Left renal cortex interstitium (tissue), 4 donors: ENCODE results near the gene TBCD. TPM values are rescaled to one million over a fixed set of nuclear protein-coding genes. Genes with fewer than 3 reads are reported as not detected.
"Not testable (repeated sequence)": the region's sequence is repeated elsewhere in the genome, so short reads cannot be mapped to it uniquely, and the experiment has no call there.

Experiments used
- DNase-seq, 4 donors: peaks; one replicate each; pipeline ENCODE4 v3.0.0-alpha.2; 2013; ENCODE audit warnings: low read depth in 4 of 4, low spot score in 2 of 4, missing footprints in 1 of 4
- polyA plus RNA-seq, 4 donors: library from polyadenylated mRNA; unstranded; fragments of 120-200 nt; gene quantifications; one replicate each; pipeline ENCODE4 v1.2.1, GENCODE V29; 2013; ENCODE audit not compliant: insufficient read length in 4 of 4

Gene TBCD
- polyA plus RNA-seq, 4 donors: 60.5 to 87.2 (median 73.3) TPM

DNA sequence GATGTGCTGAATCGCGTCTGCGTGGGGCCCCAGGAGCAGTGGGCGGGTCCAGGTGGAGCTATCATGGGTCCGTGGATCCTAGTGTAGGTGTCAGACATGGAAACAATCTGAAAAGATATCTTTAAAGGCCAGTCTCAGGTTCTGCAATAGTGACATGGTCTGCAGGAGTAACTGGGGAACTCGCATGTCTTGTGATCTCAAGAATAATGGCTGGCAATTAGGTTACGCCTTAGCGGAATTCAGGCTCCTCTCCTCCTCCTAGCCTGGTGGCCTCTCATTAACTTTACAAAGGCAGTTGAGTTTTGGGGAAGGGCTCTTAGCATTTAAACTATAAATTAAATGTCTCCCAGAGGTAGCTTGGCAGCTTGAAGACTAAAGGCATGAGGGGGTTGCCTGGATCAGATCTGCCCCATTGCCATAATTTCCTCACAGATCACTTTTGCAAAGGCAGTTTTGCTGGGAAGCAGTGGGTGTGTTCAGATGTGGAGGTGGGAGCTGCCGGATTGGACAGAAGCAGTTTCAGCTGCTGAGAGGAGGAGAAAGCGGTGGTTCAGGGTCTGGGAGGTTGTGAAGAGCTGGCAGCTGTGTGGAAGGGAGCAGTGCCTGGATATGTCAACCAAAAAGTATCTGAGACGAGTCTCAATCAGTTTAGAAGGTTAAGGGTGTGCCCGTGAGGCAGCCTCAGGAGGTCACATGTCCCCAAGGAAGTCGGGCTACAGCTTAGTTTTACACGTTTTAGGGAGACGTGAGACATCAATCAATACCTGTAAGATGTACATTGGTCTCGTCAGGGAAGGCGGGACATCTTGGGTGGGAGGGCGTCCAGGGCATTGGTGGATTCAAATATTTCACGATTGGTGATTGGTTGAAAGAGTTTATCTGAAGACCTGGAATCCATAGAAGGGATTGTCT, 2.7 kb downstream of the TBCD start:
- DNase-seq: no peak

GRCh38 chr17:82756166-82756565, 4.3 kb downstream of the TBCD start:
- DNase-seq: no peak

DNA sequence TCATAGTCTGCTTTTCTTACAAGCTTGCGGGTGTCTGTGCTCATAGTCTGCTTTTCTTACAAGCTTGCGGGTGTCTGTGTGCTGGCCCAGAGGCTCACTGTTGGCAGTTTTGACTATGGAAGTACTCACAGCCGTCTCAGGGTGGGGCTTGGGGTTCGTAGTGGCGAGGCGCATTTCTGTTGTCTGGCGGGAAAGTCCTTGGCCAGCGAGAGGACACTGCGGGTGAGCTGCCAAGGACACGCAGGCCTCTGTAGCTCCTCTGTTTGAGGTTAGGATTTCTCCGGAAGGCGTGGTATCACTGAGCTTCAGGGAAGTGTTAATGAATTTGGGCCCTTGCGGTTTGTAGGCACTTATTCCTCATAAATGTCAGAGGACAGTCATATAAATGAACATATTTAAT, 13.5 kb downstream of the TBCD start:
- no peak for DNase-seq

GRCh38 chr17:82767041-82767754, 15.3 kb downstream of the TBCD start:
- DNase-seq: no peak

GRCh38 chr17:82769041-82769440, 17.2 kb downstream of the TBCD start:
- DNase-seq: no peak

- no peak for DNase-seq
Measured at GRCh38 chr17:82772026-82772425, 20.2 kb downstream of the TBCD start.

- DNase-seq: not testable (repeated sequence)
Measured at GRCh38 chr17:82774456-82774855, 22.6 kb downstream of the TBCD start.

GRCh38 chr17:82775001-82775823, 23.3 kb downstream of the TBCD start:
- peak in 1 of 4 donors; percentile 29 for DNase-seq

- no peak for DNase-seq
Measured at GRCh38 chr17:82776454-82776853, 24.6 kb downstream of the TBCD start.

DNA sequence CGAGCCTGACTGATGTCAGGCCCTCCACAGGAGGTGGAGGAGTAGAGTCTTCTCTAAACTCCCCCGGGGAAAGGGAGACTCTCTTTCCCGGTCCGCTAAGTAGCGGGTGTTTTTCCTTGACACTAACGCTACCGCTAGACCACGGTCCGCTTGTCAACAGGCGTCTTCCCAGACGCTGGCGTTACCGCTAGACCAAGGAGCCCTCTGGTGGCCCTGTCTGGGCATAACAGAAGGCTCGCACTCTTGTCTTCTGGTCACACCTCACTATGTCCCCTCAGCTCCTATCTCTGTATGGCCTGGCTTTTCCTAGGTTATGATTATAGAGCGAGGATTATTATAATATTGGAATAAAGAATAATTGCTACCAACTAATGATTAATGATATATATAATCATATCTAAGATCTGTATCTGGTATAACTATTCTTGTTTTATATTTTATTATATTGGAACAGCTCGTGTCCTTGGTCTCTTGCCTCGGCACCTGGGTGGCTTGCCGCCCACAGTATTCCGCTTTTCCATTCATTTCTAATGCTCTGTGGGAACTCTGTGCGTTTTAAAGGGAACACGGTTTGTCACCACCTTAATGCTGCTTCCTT, 26.0 kb downstream of the TBCD start:
- not testable (repeated sequence) for DNase-seq

DNA sequence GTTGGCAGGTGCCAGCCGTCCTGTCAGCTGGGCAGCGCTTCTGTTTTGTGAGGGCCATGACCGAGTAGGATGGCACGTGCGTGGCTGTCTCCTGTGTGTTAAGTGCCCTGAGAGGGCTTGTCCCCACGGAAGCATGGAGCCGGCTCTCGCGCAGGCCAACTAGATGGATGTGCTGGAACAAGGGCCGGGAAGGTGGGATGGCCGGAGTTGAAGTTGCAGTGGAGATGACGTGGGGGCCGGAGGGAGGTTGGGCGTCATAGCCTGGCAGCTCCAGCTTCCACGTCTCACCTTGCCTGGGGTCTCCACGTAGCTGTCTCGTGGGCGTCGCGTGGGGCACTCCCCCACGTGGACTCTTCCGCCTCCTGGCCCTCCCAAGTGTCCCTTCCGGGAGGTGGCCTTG, 27.7 kb downstream of the TBCD start:
- DNase-seq: no peak

DNA sequence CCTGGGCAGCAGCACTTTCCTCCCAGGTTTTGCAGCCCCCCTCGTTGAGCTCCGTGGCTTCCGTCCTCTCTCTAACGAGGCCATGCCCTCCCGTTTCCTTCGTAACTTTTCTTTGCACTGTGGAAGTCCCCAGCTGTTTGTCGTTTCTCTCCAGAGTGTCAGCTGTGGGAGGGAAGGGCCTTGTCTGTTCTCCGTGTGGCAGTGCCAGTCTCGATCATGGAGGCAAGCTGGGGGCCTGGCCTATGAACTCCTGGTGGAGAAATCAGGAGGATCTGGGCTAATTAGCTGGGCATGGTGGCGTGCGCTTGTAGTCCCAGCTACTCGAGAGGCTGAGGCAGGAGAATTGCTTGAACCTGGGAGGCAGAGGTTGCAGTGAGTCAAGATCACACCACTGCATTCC, 28.3 kb downstream of the TBCD start:
- DNase-seq: no peak

DNA sequence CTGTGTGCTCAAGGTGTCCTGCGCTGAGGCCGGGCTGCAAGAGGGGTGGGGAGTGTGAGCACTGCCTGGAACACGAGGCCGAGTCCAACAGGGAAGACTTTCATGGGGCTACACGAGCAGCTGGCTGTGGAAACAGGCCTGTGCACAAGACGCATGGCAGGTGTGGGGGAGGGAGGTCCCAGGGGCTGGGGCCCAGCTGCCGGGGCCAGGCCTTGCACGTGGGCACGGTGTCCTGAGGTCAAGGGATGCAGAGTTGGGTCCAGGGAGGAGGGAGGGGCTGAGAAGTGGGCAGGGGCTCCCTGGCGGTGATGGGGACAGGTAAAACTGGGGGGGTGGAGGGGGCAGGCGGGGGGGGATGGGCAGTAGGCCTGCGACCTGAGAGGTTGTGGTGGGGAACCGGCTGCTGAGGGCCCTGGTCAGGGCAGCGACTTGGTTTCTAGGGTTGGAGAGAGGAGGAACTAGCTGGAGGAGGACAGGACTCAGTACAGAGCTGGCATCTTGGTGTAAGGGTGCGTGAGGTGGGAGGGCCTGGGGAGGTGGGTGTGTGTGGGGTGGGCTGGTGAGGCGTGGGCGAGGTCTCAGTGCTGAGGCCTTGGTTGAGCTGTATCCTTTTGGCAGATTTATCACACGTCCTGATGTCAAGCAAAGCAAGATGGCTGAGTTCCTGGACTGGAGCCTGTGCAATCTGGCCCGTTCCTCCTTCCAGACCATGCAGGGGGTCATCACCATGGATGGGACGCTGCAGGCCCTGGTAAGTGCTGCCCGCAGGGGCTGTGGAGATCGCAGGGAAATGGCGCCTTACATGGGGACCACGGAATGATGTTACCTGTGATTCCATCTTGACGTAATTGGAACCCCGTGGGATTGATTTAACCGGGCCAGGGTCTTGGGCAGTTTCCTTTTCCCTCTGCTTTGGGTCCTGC, 29.4 kb downstream of the TBCD start:
- no peak for DNase-seq

DNA sequence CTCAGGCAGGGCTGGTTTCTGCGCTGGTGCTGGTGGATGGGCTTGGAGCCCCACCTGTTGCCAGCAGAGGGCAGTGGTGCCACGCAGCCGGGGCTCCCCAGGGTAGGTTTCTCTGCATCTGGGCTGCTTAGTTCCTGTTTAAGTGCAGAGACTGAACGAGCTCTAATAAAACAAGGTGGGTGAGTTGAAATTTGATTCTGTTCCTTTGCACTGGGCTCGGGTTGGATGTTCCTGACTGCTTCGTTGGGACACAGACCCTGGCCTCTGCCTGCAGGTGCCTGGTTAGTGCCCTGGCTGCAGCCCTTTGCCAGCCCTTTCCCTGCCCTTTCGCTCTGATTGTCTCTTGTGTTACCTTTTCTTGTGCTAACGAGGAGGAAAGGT, 30.0 kb downstream of the TBCD start:
- peak; percentile 60 to 83 (median 66) for DNase-seq

GRCh38 chr17:82782657-82783207, 30.9 kb downstream of the TBCD start:
- DNase-seq: no peak

DNA sequence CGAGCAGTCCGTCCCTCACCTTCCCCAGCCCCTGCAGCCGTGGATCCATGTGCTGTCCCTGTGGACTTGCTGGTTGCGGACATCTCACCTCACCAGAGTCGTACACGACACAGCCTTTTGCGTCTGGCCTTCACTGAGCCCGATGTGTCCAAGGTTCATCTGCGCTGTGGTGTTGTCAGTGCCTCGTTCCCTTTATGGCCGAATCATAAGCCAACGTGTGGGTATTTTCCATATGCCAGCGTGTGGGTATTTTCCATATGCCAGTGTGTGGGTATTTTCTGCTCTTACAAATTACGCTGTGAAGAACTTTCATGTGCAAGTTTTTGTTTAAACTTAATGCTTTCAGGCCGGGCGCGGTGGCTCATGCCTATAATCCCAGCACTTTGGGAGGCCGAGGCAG, 31.6 kb downstream of the TBCD start:
- DNase-seq: no peak

GRCh38 chr17:82785581-82785980, 33.7 kb downstream of the TBCD start:
- DNase-seq: not testable (repeated sequence)

GRCh38 chr17:82786427-82786826, 34.6 kb downstream of the TBCD start:
- DNase-seq: no peak
